SK-N-MC (cell line): ENCODE results near the gene ANKRD42.

Source experiments
- EZH2 ChIP-seq: fragments of 200-600 bp; sonication (generic); IDR thresholded peaks from one replicate; pipeline ENCODE4 v1.6.1; 2017; ENCODE audit warnings: antibody characterized with exemption
- FOXP2 ChIP-seq: optimal IDR thresholded peaks from 2 replicates; pipeline ENCODE3; 2011; ENCODE audit warnings: mild to moderate bottlenecking, moderate library complexity; ENCODE audit not compliant: insufficient read depth; ENCODE audit errors: extremely low read length, control extremely low read depth
- POLR2AphosphoS5 ChIP-seq: IDR thresholded peaks from 2 replicates; pipeline ENCODE4 v1.6.1; 2012; ENCODE audit warnings: mild to moderate bottlenecking, low read depth, low read length, borderline replicate concordance

- TF ChIP-seq EZH2 (no peak), POLR2AphosphoS5 (no peak), FOXP2 (no peak)
Observed at GRCh38 chr11:83259559-83259958, 66.0 kb downstream of the ANKRD42 start.
